Measurements from ENCODE around the gene ITGAD.

- TF ChIP-seq POLR2A (IDR thresholded peaks at IDR 0.05) (no peak), CTCF (IDR thresholded peaks at IDR 0.05) (no peak), EP300 (IDR thresholded peaks at IDR 0.05) (no peak)
These were observed 32.9 kb upstream of the ITGAD start for GRCh38 chr16:31360251-31360650.

All from suprapubic skin (tissue), 3 donors.